ENCODE results near the gene PDSS2.

PDSS2 gene

GRCh38 chr6:107473660-107474059 is 14.3 kb upstream of the PDSS2 start:
- Histone ChIP-seq H3K36me3 (ENCODE audit: insufficient read depth, low read length) (no peaks in the 10 kb centered on the region), H3K27me3 (ENCODE audit: insufficient read depth, low read length, poor library complexity, severe bottlenecking) (no peaks in the 10 kb centered on the region), H4K20me1 (ENCODE audit: insufficient read depth, low read length, poor library complexity, severe bottlenecking) (no peaks in the 10 kb centered on the region), H3K9me2 (replicated peaks; ENCODE audit: low read depth, low read length) (no peaks in the 10 kb centered on the region), H3K4me1 (ENCODE audit: insufficient read depth, low read length, poor library complexity, severe bottlenecking) (no peaks in the 10 kb centered on the region), H3F3A (ENCODE audit: low read depth) (no peaks in the 10 kb centered on the region), H3K79me2 (ENCODE audit: insufficient read depth, low read length) (no peaks in the 10 kb centered on the region), H2AFZ (ENCODE audit: low read length) (no peak overlapping the region), H3K9ac (ENCODE audit: low read depth, low read length, poor library complexity, severe bottlenecking) (no peak overlapping the region), H3K9me3 (ENCODE audit: insufficient read depth, low read depth, low read length) (no peaks in the 10 kb centered on the region), H3K4me2 (ENCODE audit: low read depth, low read length, poor library complexity, severe bottlenecking) (no peak overlapping the region), H3K4me3 (ENCODE audit: low read length, poor library complexity, severe bottlenecking) (no peak overlapping the region)
- TF ChIP-seq EZH2phosphoT487 (IDR thresholded peaks at IDR 0.05; ENCODE audit: borderline replicate concordance) = no peak
- TF ChIP-seq CTCF (conservative IDR thresholded peaks at IDR 0.05; ENCODE audit: low read length) = no peak

- Histone ChIP-seq H3K36me3 (ENCODE audit: insufficient read depth, low read length) (no peaks in the 10 kb centered on the region), H2AFZ (ENCODE audit: low read length) (no peak overlapping the region), H3K79me2 (ENCODE audit: insufficient read depth, low read length) (no peaks in the 10 kb centered on the region), H3K4me3 (ENCODE audit: low read length, poor library complexity, severe bottlenecking) (no peak overlapping the region), H3K4me2 (ENCODE audit: low read depth, low read length, poor library complexity, severe bottlenecking) (no peak overlapping the region), H3K27me3 (ENCODE audit: insufficient read depth, low read length, poor library complexity, severe bottlenecking) (no peaks in the 10 kb centered on the region), H3F3A (ENCODE audit: low read depth) (no peaks in the 10 kb centered on the region), H3K4me1 (ENCODE audit: insufficient read depth, low read length, poor library complexity, severe bottlenecking) (no peaks in the 10 kb centered on the region), H3K9me3 (ENCODE audit: insufficient read depth, low read depth, low read length) (no peaks in the 10 kb centered on the region), H4K20me1 (ENCODE audit: insufficient read depth, low read length, poor library complexity, severe bottlenecking) (no peaks in the 10 kb centered on the region), H3K9me2 (replicated peaks; ENCODE audit: low read depth, low read length) (no peaks in the 10 kb centered on the region), H3K9ac (ENCODE audit: low read depth, low read length, poor library complexity, severe bottlenecking) (no peak overlapping the region)
- TF ChIP-seq EZH2phosphoT487 (IDR thresholded peaks at IDR 0.05; ENCODE audit: borderline replicate concordance) = no peak
- TF ChIP-seq CTCF (conservative IDR thresholded peaks at IDR 0.05; ENCODE audit: low read length) = no peak
Observed at GRCh38 chr6:107470364-107470763, 11.0 kb upstream of the PDSS2 start.

- no peak for TF ChIP-seq EZH2phosphoT487 (IDR thresholded peaks at IDR 0.05; ENCODE audit: borderline replicate concordance)
- no peak for TF ChIP-seq CTCF (conservative IDR thresholded peaks at IDR 0.05; ENCODE audit: low read length)
- Histone ChIP-seq H3F3A (ENCODE audit: low read depth) (peaks cover 4% of the 10 kb centered on the region; the same call in 1 of the 2 replicates), H3K4me3 (ENCODE audit: low read length, poor library complexity, severe bottlenecking) (no peak overlapping the region), H3K4me1 (ENCODE audit: insufficient read depth, low read length, poor library complexity, severe bottlenecking) (no peaks in the 10 kb centered on the region), H3K9me2 (replicated peaks; ENCODE audit: low read depth, low read length) (no peaks in the 10 kb centered on the region), H3K79me2 (ENCODE audit: insufficient read depth, low read length) (no peaks in the 10 kb centered on the region), H3K27me3 (ENCODE audit: insufficient read depth, low read length, poor library complexity, severe bottlenecking) (no peaks in the 10 kb centered on the region), H2AFZ (ENCODE audit: low read length) (no peak overlapping the region), H4K20me1 (ENCODE audit: insufficient read depth, low read length, poor library complexity, severe bottlenecking) (no peaks in the 10 kb centered on the region), H3K36me3 (ENCODE audit: insufficient read depth, low read length) (no peaks in the 10 kb centered on the region), H3K9me3 (ENCODE audit: insufficient read depth, low read depth, low read length) (no peaks in the 10 kb centered on the region), H3K4me2 (ENCODE audit: low read depth, low read length, poor library complexity, severe bottlenecking) (no peak overlapping the region), H3K9ac (ENCODE audit: low read depth, low read length, poor library complexity, severe bottlenecking) (no peak overlapping the region)
Observed at GRCh38 chr6:107466062-107466461, 6.7 kb upstream of the PDSS2 start.
